NCI-H1417 (cell line): Measurements from ENCODE around the gene SLAMF7.
"Not testable (repeated sequence)": the region's sequence is repeated elsewhere in the genome, so short reads cannot be mapped to it uniquely, and the experiment has no call there.

ENCODE experiments used
- DNase-seq, 3 experiments: peaks; one replicate each; lab custom pipeline; 2025; lab: John Stamatoyannopoulos, UW

SLAMF7 gene, protein sequence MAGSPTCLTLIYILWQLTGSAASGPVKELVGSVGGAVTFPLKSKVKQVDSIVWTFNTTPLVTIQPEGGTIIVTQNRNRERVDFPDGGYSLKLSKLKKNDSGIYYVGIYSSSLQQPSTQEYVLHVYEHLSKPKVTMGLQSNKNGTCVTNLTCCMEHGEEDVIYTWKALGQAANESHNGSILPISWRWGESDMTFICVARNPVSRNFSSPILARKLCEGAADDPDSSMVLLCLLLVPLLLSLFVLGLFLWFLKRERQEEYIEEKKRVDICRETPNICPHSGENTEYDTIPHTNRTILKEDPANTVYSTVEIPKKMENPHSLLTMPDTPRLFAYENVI

DNA sequence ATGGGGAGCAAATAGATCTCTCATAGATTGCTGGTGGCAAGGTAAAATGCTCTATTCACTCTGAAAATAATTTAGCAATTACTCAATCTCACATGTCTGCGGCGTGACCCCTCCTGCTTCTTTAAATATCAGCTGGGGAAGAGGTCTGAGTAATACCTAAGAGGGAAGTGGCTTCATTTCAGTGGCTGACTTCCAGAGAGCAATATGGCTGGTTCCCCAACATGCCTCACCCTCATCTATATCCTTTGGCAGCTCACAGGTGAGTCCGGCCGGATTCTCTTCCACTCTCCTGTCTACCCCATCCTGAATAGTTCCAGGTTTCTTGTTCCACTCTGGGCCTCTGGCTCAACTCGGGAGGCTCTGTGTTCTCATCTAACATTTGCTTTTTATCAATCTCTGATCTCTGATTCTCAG, at the start of gene SLAMF7:
Gene SLAMF7, plus strand, starts transcription at position 150 of the 414 bp plus-strand sequence. Its CDS starts 55 bp downstream, at position 205.
- no peak for DNase-seq

DNA sequence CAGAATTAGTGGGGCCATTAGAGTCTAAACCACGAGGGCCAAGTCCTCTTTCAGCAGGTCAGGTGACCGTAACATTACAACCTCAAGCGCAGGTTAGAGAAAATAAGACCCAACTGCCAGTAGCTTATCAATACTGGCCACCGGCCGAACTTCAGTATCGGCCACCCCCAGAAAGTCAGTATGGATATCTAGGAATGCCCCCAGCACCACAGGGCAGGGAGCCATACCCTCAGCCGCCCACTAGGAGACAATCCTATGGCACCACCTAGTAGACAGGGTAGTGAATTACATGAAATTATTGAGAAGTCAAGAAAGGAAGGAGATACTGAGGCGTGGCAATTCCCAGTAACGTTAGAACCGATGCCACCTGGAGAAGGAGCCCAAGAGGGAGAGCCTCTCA, 46.7 kb upstream of the SLAMF7 start:
- DNase-seq: peak in 1 of 3 experiments; percentile 54

DNA sequence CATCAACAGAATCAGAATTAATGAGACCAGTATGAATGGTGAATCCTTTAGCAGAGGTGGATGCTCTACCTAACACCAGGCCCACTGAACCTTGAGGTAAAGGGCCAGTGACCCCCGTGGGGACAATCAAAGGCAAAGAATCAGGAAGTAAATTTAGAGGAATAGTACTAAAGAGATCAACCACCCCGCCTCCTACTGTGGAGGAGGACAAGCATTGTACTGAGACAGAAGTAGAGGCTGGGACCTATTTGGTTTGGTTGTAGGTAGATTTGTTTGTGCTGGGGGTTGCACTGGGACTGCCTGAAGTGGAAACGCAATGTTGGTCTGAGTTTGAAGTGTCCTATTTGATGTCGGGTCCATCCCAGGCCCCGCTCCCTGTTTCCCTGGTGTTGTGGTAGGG, 36.9 kb upstream of the SLAMF7 start:
- no peak for DNase-seq

DNA sequence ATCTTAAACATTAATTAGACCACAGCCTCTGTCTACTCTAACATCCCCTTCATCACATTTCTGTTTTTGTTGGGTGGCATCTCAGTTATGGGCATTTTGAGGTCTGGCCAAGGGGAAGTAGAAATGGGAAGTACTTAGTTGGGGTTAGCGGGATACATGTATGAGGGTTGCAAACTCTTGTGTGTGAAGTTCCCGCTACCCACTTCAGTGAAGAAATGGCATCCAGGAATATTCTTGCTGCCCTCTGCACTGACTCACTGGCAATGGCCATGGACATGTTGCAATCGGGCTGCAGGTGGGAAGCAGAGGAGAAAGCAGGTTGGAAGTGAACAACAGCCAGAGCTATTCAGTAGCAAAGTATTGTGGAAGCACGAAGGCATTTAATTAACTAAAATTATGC, 34.8 kb upstream of the SLAMF7 start:
- DNase-seq: no peak

DNA sequence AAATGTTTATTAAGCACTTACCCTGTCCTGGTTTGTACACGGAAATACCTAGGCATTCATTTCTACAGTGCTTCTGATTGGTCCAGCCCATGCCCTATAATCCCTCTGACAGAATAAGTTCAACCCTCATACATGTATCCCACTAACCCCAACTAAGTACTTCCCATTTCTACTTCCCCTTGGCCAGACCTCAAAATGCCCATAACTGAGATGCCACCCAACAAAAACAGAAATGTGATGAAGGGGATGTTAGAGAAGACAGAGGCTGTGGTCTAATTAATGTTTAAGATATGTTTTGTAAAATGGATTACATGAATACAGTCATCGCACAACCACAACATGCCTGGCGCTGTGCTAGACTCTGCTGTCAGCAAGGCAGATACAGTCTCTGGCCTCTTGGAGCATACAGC, 33.8 kb upstream of the SLAMF7 start:
- not testable (repeated sequence) for DNase-seq

DNA sequence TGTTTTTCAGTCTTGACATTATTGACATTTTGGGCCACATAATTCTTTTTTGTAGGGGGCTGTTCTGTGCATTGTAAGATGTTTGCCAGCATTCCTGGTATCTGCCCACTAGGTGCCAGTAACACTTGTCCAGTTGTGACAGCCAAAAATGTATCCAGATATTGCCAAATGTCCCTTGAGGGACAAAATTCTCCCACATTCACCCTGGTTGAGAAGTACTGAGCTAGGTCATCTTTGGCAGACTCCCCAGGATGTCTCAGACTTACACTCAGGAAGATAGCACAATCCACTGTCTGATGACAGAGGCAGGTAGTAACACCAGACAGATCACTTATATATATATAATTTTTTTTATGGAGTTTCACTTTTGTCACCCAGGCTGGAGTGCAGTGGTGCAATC, 33.3 kb upstream of the SLAMF7 start:
- no peak for DNase-seq

DNA sequence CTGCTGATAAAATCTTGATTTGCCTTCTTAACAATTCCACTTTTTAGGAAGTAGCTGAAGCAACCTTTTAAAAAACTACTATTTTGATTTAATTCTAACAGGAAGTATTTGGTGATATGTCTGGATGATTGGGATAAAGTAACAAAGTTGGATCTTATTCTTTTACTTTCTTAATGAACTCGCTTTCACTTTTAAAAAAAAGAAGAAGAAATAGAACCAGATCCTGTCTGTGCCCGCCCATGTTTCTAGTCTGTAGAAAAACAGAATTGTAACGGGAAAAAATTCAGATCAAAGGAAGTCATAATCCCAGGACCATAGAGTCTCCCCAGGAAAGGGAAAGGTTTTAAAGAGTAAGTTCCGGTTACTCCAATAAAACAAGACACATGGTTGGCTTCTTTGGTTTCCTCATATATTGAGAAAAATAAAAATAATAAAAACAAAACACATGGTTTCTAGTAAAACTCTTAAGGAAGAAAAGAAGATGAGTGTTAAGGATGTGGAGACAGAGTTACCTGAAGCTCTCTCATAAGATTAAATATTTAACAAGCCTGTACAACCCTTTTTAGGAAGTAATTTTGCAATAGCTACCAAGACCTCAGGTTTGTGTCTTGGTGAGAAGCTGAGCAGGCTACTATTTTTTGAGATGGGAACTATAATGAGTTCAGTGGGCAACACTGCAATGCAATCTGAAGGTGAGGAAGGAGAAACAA, 32.4 kb upstream of the SLAMF7 start:
- no peak for DNase-seq

DNA sequence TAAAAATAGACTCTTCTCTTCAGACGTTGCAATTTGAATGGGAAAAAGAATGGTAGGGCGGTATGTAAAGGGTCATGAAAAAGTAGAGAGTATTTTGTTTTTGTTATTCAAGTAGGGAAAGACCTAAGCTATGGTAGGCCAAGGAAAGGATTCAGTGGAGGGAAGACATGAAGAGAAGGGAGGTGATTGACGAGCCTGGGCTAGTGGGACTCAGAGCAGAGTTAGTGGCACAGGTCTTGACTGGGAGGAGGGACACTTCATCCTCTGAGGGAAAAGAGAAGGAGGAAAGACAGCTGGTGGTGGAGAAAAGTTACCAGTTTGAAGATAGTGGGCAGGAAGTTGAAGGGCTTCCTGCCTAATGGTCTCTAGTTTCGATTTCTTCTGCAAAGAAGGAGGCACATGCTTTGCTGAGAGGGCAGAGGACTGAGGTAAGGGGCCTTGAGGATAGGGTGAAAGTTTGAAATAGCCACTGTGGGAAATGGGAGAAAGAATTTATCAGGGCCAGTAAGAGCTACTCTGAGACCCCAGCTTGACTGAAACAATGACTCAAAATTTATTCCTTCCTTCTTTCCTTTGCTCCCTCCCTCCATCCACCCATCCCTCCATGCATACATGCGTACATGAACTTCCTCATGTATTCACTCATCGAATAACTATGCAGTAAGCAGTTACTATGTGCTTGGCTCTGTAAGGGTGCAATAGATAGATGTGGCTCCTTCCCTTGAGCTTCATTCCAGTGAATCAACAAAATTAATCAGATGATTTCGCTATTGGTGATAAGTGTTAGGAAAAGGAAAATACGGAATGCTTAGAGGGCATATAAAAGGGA, 31.6 kb upstream of the SLAMF7 start:
- DNase-seq: no peak

DNA sequence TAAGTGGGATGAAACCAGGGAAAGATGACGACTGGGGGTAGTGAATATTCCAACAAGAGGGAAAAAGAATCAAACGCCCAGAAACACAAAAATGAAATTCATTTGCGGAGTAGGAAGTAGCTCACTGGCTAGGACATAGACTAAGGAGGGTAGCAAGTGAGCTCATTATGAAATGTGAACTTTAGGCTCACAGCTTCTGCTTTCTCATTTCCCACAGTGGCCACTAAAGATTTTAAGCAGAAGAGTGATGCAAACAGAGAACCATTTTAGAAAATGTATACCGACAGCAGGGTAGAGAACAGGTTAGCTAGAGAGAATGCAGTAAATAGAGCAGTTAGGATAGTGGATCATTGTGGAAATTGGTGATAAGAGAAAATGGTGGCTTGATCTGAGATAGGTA, 30.9 kb upstream of the SLAMF7 start:
- no peak for DNase-seq

DNA sequence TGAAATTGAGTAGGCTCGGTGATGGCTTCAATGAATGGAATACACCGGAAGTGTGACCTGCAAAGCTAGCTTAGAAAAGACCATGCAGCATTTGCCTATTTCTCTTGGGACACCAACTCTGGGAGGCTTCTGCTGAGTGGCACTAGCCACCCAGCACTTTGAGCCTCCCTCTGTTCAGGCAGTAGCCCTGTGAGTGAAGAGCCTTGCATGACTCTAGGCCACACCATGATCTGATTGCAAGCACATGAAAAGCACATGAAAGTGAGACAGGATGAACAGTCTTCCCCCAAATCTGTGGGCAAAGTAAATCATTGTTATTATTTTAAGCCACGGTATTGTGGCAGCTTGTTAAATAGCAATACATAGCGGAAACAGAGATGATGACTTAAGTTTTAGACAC, 30.2 kb upstream of the SLAMF7 start:
- DNase-seq: no peak

DNA sequence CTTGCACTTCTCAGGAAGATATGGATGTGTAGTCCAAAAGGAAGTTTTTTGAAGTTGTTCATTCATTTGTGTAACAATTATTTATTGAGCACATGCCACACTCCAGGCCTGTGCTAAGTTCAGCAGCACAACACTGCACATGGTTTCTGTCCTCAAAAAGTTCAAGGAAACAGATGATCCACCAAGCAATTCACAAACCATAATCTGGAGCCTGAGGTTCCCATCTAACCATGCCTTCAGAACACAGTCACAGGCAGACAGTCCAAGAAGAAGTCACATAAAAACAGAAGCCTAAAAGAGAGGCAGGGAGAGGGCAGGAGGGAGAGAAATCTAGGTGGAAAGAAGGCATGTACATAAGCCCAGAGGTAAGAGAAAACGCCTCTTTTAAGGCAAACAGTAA, 29.3 kb upstream of the SLAMF7 start:
- DNase-seq: no peak

DNA sequence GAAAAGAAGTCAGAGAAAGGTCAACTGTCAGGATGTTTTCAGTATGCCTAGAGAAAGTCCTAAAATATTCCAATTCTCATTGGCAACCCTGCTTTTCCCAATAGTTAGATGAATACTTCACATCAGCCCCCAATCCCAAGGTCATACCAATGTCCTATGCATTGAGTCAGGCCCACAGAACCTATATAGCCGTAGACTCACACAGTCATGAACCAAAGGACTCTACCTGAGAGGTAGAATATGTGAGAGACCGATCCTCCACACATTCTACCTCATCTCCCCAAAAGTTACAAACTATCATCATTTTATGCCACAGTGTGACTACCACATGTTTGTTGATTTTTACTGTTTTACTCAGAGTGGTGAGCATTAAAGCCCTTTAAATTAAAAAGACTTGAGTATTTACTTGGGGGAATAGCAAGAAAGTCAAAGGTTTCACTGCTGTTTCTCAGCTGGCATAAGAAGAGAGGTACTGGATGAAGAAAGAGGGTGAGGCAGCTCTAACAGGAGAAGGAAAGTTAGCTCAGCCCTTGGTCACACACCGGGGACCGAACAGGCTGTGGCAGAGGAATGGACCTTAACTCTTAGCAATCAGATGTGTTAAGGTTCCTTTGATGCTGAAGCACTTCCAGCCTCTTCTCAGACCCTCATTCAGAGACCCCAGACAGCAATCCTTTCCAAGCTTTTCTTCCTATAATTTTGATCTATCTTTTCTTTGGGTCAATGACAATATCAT, 28.4 kb upstream of the SLAMF7 start:
- DNase-seq: no peak

DNA sequence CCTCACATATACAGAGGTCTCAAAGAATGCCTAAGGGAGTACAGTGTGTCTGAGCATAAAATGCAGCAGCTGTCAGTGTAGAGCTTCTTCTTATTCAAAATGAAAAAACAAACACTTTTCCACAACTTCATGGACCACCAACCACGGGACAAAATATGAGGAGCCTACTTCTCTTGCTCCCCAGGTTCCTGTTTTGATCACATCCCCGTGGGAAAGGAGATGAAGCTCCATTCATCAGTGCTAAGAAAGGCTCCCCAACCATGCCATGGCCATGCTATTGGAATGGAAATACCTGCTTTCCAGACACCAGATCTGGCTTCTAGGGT, 27.8 kb upstream of the SLAMF7 start:
- no peak for DNase-seq

DNA sequence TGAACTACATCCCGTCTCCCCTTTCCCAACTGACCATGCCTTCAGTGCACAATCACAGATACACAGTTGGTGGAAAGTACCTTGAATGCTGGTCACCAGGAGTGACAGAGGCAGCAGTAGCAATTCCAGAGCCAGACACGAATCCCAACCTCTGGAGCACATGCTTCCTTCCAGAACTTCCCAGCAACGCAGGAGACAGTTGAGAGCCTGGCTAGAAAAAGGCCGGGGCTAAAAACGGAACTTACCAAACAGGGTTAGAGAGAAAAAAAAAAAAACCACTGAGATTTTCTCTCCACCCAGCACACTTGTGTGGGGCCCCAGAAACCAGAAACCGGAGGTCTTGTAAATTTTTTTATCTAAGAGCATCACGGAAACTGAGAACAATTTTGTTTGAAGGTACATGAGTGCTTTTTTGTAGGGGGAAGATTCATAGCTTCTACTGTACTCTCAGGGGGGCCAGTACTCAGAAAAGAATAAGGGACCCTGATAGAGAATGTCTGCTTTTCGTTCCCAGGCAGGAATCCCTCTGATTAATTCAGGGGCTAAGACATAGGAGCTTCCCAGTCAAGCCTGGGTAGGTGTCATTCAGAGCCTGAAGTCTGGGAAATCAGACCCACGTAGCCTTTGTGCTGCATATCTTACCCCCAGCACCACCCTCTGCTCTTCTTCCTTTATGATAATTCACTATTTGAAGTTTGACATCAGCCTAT, 27.3 kb upstream of the SLAMF7 start, which contains the start of gene CD48:
Gene CD48, minus strand, starts transcription at position 221 of the 710 bp plus-strand sequence. Its CDS starts 59 bp downstream, at position 162.
- DNase-seq: no peak

DNA sequence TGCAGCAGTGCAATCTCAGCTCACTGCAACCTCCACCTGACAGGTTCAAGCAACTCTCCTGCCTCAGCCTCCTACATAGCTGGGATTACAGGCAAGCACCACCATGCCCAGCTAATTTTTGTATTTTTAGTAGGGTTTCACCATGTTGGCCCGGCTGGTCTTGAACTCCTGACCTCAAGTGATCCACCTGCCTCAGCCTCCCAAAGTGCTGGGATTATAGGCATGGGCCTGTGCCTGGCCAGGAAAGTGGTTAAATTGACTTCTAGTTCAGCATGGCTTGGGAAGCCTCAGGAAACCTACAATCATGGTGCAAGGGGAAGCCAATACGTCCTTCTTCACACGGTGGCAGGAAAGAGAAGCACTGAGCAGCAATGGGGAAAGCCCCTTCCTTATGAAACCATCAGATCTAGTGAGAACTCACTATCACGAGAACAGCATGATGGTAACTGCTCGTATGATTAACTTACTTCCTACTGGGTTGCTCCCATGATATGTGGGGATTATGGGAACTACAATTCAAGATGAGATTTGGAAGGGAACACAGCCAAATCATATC, 26.4 kb upstream of the SLAMF7 start:
- DNase-seq: not testable (repeated sequence)

DNA sequence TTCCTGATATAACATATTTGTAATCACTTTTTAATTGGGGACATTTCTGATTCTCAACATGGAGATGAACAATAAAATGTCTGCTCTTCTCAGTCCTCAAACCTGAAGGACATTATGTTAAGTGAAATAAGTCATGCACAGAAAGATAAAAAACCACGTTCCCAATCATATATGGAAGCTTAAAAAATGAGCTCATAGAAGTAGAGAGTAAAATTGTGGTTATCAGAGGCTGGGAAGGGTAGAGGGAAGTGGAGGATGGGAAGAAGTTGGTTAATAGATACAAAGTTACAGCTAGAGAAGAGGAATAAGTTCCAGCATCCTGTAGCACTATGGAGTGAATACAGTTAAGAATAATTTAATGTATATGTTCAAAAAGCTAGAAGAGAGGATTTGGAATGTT, 25.9 kb upstream of the SLAMF7 start:
- no peak for DNase-seq

DNA sequence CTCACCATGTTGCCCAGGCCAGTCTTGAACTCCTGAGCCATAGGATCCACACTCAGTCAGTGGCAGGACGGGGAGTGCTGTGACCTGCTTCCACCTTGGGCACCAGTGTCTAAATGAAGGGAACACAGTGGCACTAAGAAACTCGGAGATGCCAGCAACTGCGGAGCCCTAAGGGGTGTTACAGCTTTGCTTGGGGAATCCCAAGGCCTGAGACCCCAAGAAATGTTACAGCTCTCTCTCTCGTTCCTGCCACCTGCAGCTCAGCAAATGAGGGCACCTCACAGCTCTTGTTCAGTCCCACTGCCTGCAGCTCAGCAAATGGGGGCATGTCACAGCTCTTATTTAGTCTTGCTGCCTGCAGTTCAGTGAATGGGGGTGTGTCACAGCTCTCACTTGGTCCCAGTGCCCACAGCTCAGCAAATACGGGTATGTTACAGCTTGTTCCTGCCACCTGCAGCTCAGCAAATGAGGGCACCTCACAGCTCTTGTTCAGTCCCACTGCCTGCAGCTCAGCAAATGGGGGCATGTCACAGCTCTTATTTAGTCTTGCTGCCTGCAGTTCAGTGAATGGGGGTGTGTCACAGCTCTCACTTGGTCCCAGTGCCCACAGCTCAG, 24.9 kb upstream of the SLAMF7 start:
- not testable (repeated sequence) for DNase-seq

DNA sequence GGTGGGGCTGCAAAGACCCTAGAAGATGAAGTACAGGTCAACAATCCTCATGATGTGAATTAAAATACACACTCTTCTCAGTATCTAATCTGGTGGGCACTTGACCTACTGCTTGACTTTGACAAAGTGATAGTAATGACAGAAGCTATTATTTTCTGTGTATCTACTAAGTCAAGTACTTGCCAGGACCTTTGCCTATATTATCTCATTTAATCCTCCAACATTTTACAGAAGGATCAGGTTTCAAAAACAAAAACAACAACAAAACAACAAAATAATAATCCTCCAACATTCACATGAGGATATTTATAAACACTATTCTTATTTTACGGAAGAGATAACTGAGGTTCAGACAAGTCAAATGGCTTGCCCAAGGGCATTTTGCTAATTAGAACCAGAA, 23.0 kb upstream of the SLAMF7 start:
- no peak for DNase-seq

DNA sequence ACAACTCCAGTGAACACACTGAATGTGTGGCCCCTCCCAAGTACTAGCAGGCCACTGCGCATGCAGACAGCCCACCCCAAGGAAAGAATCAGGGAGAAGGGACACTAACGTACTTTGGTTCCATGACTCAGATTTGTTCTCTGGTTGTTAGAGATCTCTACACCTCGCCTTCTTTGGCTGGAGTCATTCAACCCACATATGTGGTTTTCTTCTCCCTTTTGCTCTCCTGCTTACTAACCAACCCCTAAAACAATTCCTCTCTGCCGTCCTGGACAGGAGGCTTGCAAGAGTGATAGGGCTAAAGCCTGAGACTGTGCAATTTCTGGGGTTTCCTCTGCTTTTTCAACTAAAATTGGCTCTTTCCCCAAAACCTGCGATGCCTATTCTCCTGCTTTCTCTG, 21.7 kb upstream of the SLAMF7 start:
- no peak for DNase-seq

DNA sequence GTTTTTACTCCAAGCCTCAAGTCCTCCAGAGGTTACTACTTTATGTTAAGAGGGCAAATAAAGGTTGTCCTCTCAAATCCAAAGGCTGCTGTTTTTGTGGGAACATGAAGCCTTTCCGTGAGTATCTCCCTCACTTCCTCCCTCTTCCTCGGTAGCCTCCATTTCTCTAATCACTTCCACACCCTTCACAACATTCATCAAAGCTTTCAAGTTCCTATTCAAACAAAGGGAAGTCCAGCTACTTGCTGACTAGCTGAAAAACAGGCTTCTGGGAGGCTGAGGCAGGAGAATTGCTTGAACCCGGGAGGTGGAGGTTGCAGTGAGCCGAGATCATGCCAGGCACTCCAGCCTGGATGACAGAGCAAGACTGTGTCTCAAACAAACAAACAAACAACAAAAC, 20.8 kb upstream of the SLAMF7 start:
- DNase-seq: no peak
